SU-DHL-6 (cell line): ENCODE measurements around the gene PRF1.

Experiments
- H2AFZ ChIP-seq: fragments of 200-600 bp; sonication (generic); 2 replicates; pipeline ENCODE4 v1.6.1; 2014; ENCODE audit warnings: low read depth, mild to moderate bottlenecking, moderate library complexity, mixed read lengths, antibody characterized with exemption, low read length; ENCODE audit not compliant: severe bottlenecking
- H3F3A ChIP-seq: fragments of 200-600 bp; shearing (Covaris generic); 2 replicates; pipeline ENCODE4 v1.6.0; 2016; ENCODE audit warnings: antibody characterized with exemption, mild to moderate bottlenecking; ENCODE audit not compliant: insufficient read depth
- H3K27ac ChIP-seq: fragments of 200-600 bp; sonication (generic); 2 replicates; pipeline ENCODE4 v1.5.1; 2016; ENCODE audit warnings: low read depth, mild to moderate bottlenecking, low read length, moderate library complexity, mixed read lengths
- H3K27me3 ChIP-seq: fragments of 200-600 bp; sonication (generic), shearing (Covaris generic); 2 replicates; pipeline ENCODE4 v1.6.0; 2014; ENCODE audit warnings: mild to moderate bottlenecking, low read length
- H3K36me3 ChIP-seq: fragments of 200-600 bp; sonication (generic); 2 replicates; pipeline ENCODE4 v1.6.1; 2014; ENCODE audit warnings: mild to moderate bottlenecking, low read length, mixed read lengths
- H3K4me2 ChIP-seq: fragments of 300-600, 200-600 bp; shearing (Covaris generic), sonication (generic); 2 replicates; pipeline ENCODE4 v1.6.0; 2014; ENCODE audit warnings: low read length, low read depth, mild to moderate bottlenecking; ENCODE audit not compliant: poor library complexity, severe bottlenecking
- H3K4me3 ChIP-seq: fragments of 200-600 bp; sonication (generic); 2 replicates; pipeline ENCODE4 v1.5.1; 2014; ENCODE audit warnings: antibody characterized with exemption, low read length, mild to moderate bottlenecking, mixed read lengths; ENCODE audit not compliant: insufficient read depth, poor library complexity, severe bottlenecking
- H3K79me2 ChIP-seq: fragments of 200-600 bp; sonication (generic); 2 replicates; pipeline ENCODE4 v1.6.1; 2014; ENCODE audit warnings: mild to moderate bottlenecking, low read length, moderate library complexity; ENCODE audit not compliant: insufficient read depth
- H3K9ac ChIP-seq: fragments of 200-600 bp; sonication (generic); 2 replicates; pipeline ENCODE4 v1.7.0; 2014; ENCODE audit warnings: mild to moderate bottlenecking, low read length
- H3K9me2 ChIP-seq: fragments of 200-600 bp; sonication (generic); replicated peaks from 2 replicates; pipeline ENCODE4 v1.6.1; 2014; ENCODE audit warnings: low read length; ENCODE audit not compliant: insufficient read depth
- H3K9me3 ChIP-seq: fragments of 200-600 bp; sonication (generic); 2 replicates; pipeline ENCODE4 v1.6.1; 2014; ENCODE audit warnings: low read length, mixed read lengths; ENCODE audit not compliant: insufficient read depth
- H4K20me1 ChIP-seq: fragments of 200-600 bp; sonication (generic); 2 replicates; pipeline ENCODE4 v1.6.1; 2014; ENCODE audit warnings: low read depth, mild to moderate bottlenecking, antibody characterized with exemption, low read length, moderate library complexity, mixed read lengths
- EZH2phosphoT487 ChIP-seq: fragments of 200-600 bp; sonication (generic), shearing (Covaris generic); conservative IDR thresholded peaks from 2 replicates; pipeline ENCODE4 v1.6.1; 2018; ENCODE audit warnings: mild to moderate bottlenecking, antibody characterized with exemption, low read length, moderate library complexity, mixed read lengths
- TF ChIP-seq, protein P1 (sequence below): fragments of 200-600 bp; sonication (generic); IDR thresholded peaks from one replicate; pipeline ENCODE4 v1.5.1; 2017; ENCODE audit warnings: antibody characterized with exemption, mild to moderate bottlenecking, low read length, moderate library complexity; ENCODE audit not compliant: insufficient read depth, poor library complexity, severe bottlenecking

PRF1 gene

DNA sequence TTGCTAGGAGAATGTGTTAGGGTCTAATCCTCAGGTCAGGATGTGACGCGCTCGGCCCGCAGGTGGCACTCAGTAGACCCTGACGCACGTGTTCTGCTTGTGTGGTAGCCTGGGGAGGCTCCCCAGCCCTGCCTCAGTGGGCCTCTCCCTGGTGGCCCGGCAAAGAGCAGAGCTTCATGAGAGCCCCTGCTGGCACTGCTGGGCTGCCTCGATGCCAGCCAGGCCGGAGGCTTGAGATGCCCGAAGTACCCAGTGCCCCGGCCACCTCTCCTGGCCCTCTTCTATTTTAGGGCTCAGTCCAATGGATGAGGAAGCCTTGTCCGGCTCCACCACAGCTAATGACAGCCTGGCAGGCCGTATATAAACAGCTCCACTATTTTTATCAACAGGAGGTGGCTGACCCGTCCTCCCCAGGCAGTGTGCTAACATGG is 42.0 kb downstream of the PRF1 start:
- Histone ChIP-seq H3K9ac (0 out of 2 replicates have a peak overlapping the region, but pooled peaks have one; percentile 5), H3K4me2 (no peak overlapping the region), H4K20me1 (no peaks in the 10 kb centered on the region), H3K4me3 (no peak overlapping the region), H3K36me3 (0 out of 2 replicates have a peak, but pooled peaks cover 4% of the 10 kb centered on the region), H3K79me2 (no peaks in the 10 kb centered on the region), H3K27me3 (no peaks in the 10 kb centered on the region), H3K9me2 (no peaks in the 10 kb centered on the region), H3F3A (no peaks in the 10 kb centered on the region), H2AFZ (no peak overlapping the region), H3K27ac (peak overlapping the region; percentile 70), H3K9me3 (no peaks in the 10 kb centered on the region)
- TF ChIP-seq, protein P1, sequence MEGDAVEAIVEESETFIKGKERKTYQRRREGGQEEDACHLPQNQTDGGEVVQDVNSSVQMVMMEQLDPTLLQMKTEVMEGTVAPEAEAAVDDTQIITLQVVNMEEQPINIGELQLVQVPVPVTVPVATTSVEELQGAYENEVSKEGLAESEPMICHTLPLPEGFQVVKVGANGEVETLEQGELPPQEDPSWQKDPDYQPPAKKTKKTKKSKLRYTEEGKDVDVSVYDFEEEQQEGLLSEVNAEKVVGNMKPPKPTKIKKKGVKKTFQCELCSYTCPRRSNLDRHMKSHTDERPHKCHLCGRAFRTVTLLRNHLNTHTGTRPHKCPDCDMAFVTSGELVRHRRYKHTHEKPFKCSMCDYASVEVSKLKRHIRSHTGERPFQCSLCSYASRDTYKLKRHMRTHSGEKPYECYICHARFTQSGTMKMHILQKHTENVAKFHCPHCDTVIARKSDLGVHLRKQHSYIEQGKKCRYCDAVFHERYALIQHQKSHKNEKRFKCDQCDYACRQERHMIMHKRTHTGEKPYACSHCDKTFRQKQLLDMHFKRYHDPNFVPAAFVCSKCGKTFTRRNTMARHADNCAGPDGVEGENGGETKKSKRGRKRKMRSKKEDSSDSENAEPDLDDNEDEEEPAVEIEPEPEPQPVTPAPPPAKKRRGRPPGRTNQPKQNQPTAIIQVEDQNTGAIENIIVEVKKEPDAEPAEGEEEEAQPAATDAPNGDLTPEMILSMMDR: no peak
- no peak for TF ChIP-seq EZH2phosphoT487

DNA sequence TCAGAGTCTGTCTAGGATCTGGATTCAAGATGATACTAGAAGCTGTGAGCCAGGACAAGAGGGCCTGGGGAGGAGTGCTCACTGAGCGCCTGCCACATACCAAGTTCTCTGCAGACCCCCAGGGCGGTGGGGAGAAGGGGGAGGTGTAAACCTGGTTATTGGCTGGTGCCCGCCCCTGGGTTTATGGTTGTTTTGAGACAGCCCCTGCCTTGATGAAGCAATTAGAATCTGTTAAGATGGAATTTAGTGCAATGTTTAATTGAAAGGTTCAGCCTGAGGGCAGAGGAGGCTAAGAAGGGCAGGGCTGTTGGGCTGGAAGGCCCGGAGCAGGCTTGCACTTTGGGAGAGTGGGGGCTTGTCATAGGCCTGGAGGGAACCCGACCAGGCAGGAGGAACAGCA is 42.7 kb downstream of the PRF1 start:
- H3F3A ChIP-seq: no peaks in the 10 kb centered on the region
- no peaks in the 10 kb centered on the region for H3K27me3 ChIP-seq
- peak overlapping the region; percentile 17 for H3K4me2 ChIP-seq
- H2AFZ ChIP-seq: no peak overlapping the region
- no peaks in the 10 kb centered on the region for H3K9me3 ChIP-seq
- 0 out of 2 replicates have a peak overlapping the region, but pooled peaks have one; percentile 5 for H3K9ac ChIP-seq
- H3K36me3 ChIP-seq: 0 out of 2 replicates have a peak, but pooled peaks cover 4% of the 10 kb centered on the region
- H3K79me2 ChIP-seq: no peaks in the 10 kb centered on the region
- TF ChIP-seq, protein P1: no peak
- TF ChIP-seq EZH2phosphoT487: no peak
- peak overlapping the region; percentile 70 for H3K27ac ChIP-seq
- H3K4me3 ChIP-seq: no peak overlapping the region
- no peaks in the 10 kb centered on the region for H4K20me1 ChIP-seq
- H3K9me2 ChIP-seq: no peaks in the 10 kb centered on the region

DNA sequence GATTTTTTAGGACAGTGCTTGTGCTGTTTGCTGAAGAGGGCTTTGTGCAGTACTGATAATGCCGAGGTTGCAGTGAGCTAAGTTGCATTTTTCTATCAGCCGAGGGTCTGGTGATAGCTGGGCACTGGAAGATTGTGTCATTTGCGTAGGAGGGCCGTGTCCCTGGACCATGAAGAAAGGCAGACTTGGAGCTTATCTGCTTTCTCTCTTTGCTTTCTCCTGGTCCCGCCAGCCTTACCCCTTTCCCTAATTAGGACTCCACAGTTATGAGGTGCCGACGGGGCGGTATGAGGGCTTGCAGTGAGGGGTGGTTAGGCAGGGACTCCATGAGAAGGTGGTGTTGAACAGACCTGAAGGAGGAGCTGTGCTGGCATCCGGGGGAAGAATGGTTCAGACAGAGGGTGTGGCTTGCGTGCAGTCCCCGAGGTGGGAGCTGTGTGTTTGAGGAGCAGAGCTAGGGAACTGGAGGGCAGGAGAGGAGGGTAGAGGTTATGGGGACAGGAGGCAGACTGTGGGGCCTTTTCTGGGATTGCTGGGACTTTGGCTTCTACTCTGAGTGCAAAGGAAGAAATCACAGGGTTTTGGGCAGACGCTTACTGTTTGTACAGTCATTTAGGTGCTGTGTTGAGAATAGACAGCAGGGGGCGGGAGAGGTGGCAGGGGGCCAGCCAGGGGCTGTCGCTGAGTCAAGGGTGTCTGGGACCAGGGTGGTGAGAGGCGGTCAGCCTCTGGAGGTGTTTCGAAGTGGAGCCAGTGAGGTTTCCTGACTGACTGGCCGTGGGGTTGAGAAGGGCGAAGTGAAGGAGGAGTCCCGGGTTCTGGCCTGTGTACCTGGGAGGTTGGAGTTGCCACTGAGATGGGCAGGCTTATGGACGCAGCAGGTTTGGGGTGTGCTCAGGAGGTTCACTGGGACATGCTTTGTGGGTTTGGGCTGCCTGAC is 43.4 kb downstream of the PRF1 start:
- Histone ChIP-seq H3K79me2 (no peaks in the 10 kb centered on the region), H3K9me3 (no peaks in the 10 kb centered on the region), H4K20me1 (no peaks in the 10 kb centered on the region), H3K9me2 (no peaks in the 10 kb centered on the region), H3F3A (no peaks in the 10 kb centered on the region), H3K27me3 (no peaks in the 10 kb centered on the region), H3K9ac (no peak overlapping the region), H3K27ac (peak overlapping the region; percentile 70), H2AFZ (no peak overlapping the region), H3K4me3 (no peak overlapping the region), H3K4me2 (no peak overlapping the region), H3K36me3 (0 out of 2 replicates have a peak, but pooled peaks cover 4% of the 10 kb centered on the region)
- no peak for TF ChIP-seq EZH2phosphoT487
- TF ChIP-seq, protein P1: peak; percentile 27
